Spleen (tissue), 7 donors: ENCODE data around the gene AP4E1.

Experiments used
- CTCF ChIP-seq, 11 experiments: fragments of 200-600 bp in 7 of 11; fragments of 450-650 bp in 4 of 11; sonication (generic) in 4 of 11; IDR thresholded peaks in 8 of 11; conservative IDR thresholded peaks in 3 of 11; 1 replicate in 7 of 11; 2 replicates in 4 of 11; pipeline versions ENCODE4 v1.4.0 to v1.8.0; 2016 to 2021; ENCODE audit warnings: antibody characterized with exemption in 11 of 11, inconsistent platforms in 4 of 11, mild to moderate bottlenecking in 1 of 11
- POLR2A ChIP-seq, 3 donors: fragments of 450-650 bp; IDR thresholded peaks; one replicate each; pipeline ENCODE4 v1.5.1; 2017; ENCODE audit warnings: antibody characterized with exemption in 3 of 3, mild to moderate bottlenecking in 1 of 3
- donor health status: DM: no; HTN: no; CAD: no; lungs with moderate emphysema.
- donor health status: DM: no; HTN: no; CAD: no.
- donor health status: DM: no; HTN: no; CAD: no.

DNA sequence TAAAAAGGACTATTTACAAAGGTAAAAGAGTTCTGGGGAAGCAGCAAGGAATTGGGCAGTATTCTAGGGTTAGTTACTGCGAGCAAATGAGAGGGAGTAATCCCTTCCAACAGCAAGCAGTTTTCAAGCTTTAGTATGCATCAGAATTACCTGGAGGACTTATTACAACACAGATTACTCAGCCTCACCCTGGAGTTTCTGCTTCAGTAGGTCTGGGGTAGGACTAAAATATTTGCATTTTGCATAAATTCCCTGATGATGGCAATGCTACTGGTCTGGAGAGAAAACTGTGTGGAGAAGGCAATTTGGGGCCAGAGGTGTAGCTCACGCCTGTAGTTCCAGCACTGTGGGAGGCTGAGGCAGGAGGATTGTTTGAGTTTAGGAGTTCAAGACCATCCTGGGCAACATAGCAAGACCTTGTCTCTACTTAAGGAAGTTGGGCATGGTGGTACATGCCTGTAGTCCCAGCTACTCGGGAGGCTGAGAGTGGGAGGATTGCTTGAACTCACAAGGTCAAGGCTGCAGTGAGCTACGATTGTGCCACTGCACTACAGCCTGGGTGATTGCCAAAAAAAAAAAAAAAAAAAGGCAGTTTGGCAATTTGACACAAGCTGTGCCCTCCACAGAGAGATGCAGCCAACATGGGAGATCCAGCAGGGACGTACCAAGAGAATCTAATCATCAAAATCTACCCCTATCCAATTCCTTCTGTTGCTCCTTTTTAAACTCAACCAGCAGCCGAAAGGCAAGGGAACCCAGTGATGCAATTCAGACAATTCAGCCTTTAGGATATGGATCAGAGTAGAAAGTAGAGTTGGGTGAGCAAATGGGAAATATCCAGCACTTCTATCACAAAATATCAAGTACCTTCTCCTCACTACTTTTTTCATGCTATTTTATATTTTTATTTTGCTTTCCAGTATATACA, 27.1 kb upstream of the AP4E1 start:
- TF ChIP-seq CTCF (IDR thresholded peaks at IDR 0.05 in 8 of 11, conservative IDR thresholded peaks at IDR 0.05 in 3 of 11) (no peak), POLR2A (IDR thresholded peaks at IDR 0.05) (no peak)
